H1 (cell line): ENCODE data around the gene POLE. TPM values are rescaled to one million over a fixed set of nuclear protein-coding genes. Genes with fewer than 3 reads are reported as not detected.
A peak's percentile ranks its signal among the peaks of the same experiment; 100 is the strongest.

ENCODE experiments used
- CTCF ChIA-PET: fragments of 300-600 bp; sonication (Branson Sonifier 250); formaldehyde crosslinking; loops from one replicate; lab custom pipeline; 2021; ENCODE audit not compliant: partially characterized antibody; lab: Charles Lee
- POLR2A ChIA-PET: fragments of 300-600 bp; sonication (Branson Sonifier 250); formaldehyde crosslinking; loops from one replicate; lab custom pipeline; 2021; ENCODE audit warnings: inconsistent platforms; ENCODE audit not compliant: partially characterized antibody; lab: Charles Lee
- DNase-seq, 2 experiments: peaks; one replicate each; pipeline versions ENCODE4 v3.0.0 to v3.0.0-alpha.2; 2010 to 2022; ENCODE audit warnings: low spot score in 2 of 2, low read depth in 1 of 2, mixed read lengths in 1 of 2
- FAIRE-seq: peaks from 2 replicates; lab custom pipeline; 2011; peaks lifted over from hg19 to GRCh38; lab: Jason Lieb, UNC
- H2AFZ ChIP-seq: 2 replicates; pipeline ENCODE4 v1.8.1; 2012; ENCODE audit warnings: low read length, inconsistent platforms
- H2AK5ac ChIP-seq: 2 replicates; pipeline ENCODE4 v1.6.1; 2013; ENCODE audit warnings: low read depth, low read length
- H2BK120ac ChIP-seq: replicated peaks from 2 replicates; pipeline ENCODE3; 2013; ENCODE audit warnings: low read depth, low read length, inconsistent platforms
- H2BK12ac ChIP-seq: 2 replicates; pipeline ENCODE4 v1.6.1; 2013; ENCODE audit warnings: low read depth, low read length
- H2BK15ac ChIP-seq: 2 replicates; pipeline ENCODE4 v1.6.1; 2013; ENCODE audit warnings: low read length
- H2BK20ac ChIP-seq: 2 replicates; pipeline ENCODE4 v1.6.1; 2013; ENCODE audit warnings: low read length
- H2BK5ac ChIP-seq: 2 replicates; pipeline ENCODE4 v1.6.1; 2013; ENCODE audit warnings: low read depth, low read length
- H3K14ac ChIP-seq: 2 replicates; pipeline ENCODE4 v1.6.1; 2013; ENCODE audit warnings: inconsistent platforms; ENCODE audit not compliant: insufficient read length
- H3K18ac ChIP-seq: 2 replicates; pipeline ENCODE4 v1.6.1; 2013; ENCODE audit warnings: low read length; ENCODE audit errors: extremely low read depth
- H3K23ac ChIP-seq: 2 replicates; pipeline ENCODE4 v1.6.1; 2013; ENCODE audit warnings: inconsistent platforms; ENCODE audit not compliant: insufficient read length
- H3K23me2 ChIP-seq: 2 replicates; pipeline ENCODE4 v1.6.1; 2013; ENCODE audit warnings: low read depth, low read length
- H3K27ac ChIP-seq: 2 replicates; pipeline ENCODE4 v1.6.1; 2011; ENCODE audit warnings: low read depth, low read length, inconsistent platforms
- H3K27me3 ChIP-seq, 4 experiments: replicated peaks in 1 of 4; 1 replicate in 1 of 4; 2 replicates in 3 of 4; pipeline versions ENCODE4 v1.6.1 to v1.8.1; 2011 to 2013; ENCODE audit warnings: low read length in 3 of 4, mild to moderate bottlenecking in 3 of 4, inconsistent platforms in 2 of 4, mixed read lengths in 2 of 4, moderate library complexity in 1 of 4; ENCODE audit not compliant: control insufficient read depth in 3 of 4, insufficient read depth in 3 of 4; ENCODE audit errors: extremely low read depth in 1 of 4
- H3K36me3 ChIP-seq, 4 experiments: 2 replicates each; pipeline versions ENCODE4 v1.6.1 to v1.8.1; 2011 to 2013; ENCODE audit warnings: mild to moderate bottlenecking in 4 of 4, low read length in 3 of 4, moderate library complexity in 2 of 4, control low read depth in 1 of 4, inconsistent platforms in 1 of 4; ENCODE audit not compliant: insufficient read depth in 4 of 4, control insufficient read depth in 2 of 4
- H3K4ac ChIP-seq: replicated peaks from 2 replicates; pipeline ENCODE3; 2013; ENCODE audit warnings: low read length, low read depth, mixed read lengths, inconsistent platforms; ENCODE audit not compliant: insufficient read length
- H3K4me1 ChIP-seq, 4 experiments: replicated peaks in 1 of 4; 1 replicate in 1 of 4; 2 replicates in 3 of 4; pipeline versions ENCODE4 v1.6.1 to v1.8.1; 2011 to 2013; ENCODE audit warnings: low read length in 3 of 4, inconsistent platforms in 2 of 4, mixed read lengths in 1 of 4; ENCODE audit not compliant: insufficient read depth in 4 of 4, control insufficient read depth in 3 of 4
- H3K4me2 ChIP-seq, 2 experiments: 2 replicates each; pipeline versions ENCODE4 v1.6.1 to v1.8.1; 2011 to 2013; ENCODE audit warnings: low read depth in 2 of 2, low read length in 2 of 2, control low read depth in 1 of 2, inconsistent platforms in 1 of 2, mild to moderate bottlenecking in 1 of 2; ENCODE audit not compliant: insufficient read depth in 1 of 2
- H3K4me3 ChIP-seq, 4 experiments: fragments of 200-600, 300-600 bp in 1 of 4; sonication (generic), shearing (Covaris generic), sonication (Bioruptor Twin) in 1 of 4; 2 replicates each; pipeline versions ENCODE4 v1.5.1 to v1.8.1; 2011 to 2016; ENCODE audit warnings: low read length in 4 of 4, low read depth in 3 of 4, control low read depth in 2 of 4, inconsistent platforms in 2 of 4, mild to moderate bottlenecking in 2 of 4, mixed read lengths in 1 of 4, moderate library complexity in 1 of 4; ENCODE audit not compliant: insufficient read depth in 2 of 4; ENCODE audit errors: extremely low read depth in 1 of 4
- H3K56ac ChIP-seq: replicated peaks from 2 replicates; pipeline ENCODE3; 2013; ENCODE audit warnings: low read depth, mild to moderate bottlenecking, mixed read lengths, low read length, inconsistent platforms; ENCODE audit not compliant: insufficient read length
- H3K79me1 ChIP-seq: 2 replicates; pipeline ENCODE4 v1.6.1; 2013; ENCODE audit warnings: low read depth, low read length, control low read depth
- H3K79me2 ChIP-seq, 2 experiments: 2 replicates each; pipeline versions ENCODE4 v1.6.1 to v1.8.1; 2012 to 2013; ENCODE audit warnings: low read length in 2 of 2, mild to moderate bottlenecking in 2 of 2, inconsistent platforms in 1 of 2; ENCODE audit not compliant: insufficient read depth in 2 of 2, control insufficient read depth in 1 of 2
- H3K9ac ChIP-seq, 4 experiments: replicated peaks in 1 of 4; 1 replicate in 1 of 4; 2 replicates in 3 of 4; pipeline versions ENCODE4 v1.6.1 to v1.8.1; 2011 to 2013; ENCODE audit warnings: low read depth in 3 of 4, low read length in 3 of 4, control low read depth in 2 of 4, mild to moderate bottlenecking in 2 of 4, moderate library complexity in 2 of 4, inconsistent platforms in 1 of 4; ENCODE audit errors: extremely low read depth in 1 of 4
- H3K9me3 ChIP-seq, 2 experiments: 2 replicates each; pipeline versions ENCODE4 v1.6.1 to v1.8.1; 2012 to 2013; ENCODE audit warnings: mild to moderate bottlenecking in 2 of 2, moderate library complexity in 2 of 2, control low read depth in 1 of 2, inconsistent platforms in 1 of 2, low read depth in 1 of 2, low read length in 1 of 2, mixed read lengths in 1 of 2; ENCODE audit not compliant: insufficient read depth in 2 of 2
- H4K20me1 ChIP-seq, 2 experiments: replicated peaks in 1 of 2; 2 replicates each; pipeline versions ENCODE3 to v1.8.1; 2011 to 2013; ENCODE audit warnings: inconsistent platforms in 2 of 2, low read length in 2 of 2, mild to moderate bottlenecking in 1 of 2; ENCODE audit not compliant: insufficient read depth in 2 of 2, control insufficient read depth in 1 of 2
- H4K5ac ChIP-seq: 2 replicates; pipeline ENCODE4 v1.6.1; 2013; ENCODE audit warnings: low read length, low read depth, mixed read lengths, inconsistent platforms; ENCODE audit not compliant: insufficient read length
- H4K8ac ChIP-seq: 2 replicates; pipeline ENCODE4 v1.8.0; 2013; ENCODE audit warnings: mild to moderate bottlenecking, moderate library complexity, low read length, inconsistent platforms; ENCODE audit not compliant: insufficient read depth; ENCODE audit errors: extremely low read depth
- H4K91ac ChIP-seq: replicated peaks from 2 replicates; pipeline ENCODE3; 2013; ENCODE audit warnings: low read length, mixed read lengths, inconsistent platforms; ENCODE audit not compliant: insufficient read length
- CTCF ChIP-seq, 3 experiments: IDR thresholded peaks; 1 replicate in 2 of 3; 2 replicates in 1 of 3; pipeline versions ENCODE4 v1.5.1 to v1.6.1; 2011; ENCODE audit warnings: low read length in 3 of 3, mild to moderate bottlenecking in 3 of 3, inconsistent platforms in 2 of 3, low read depth in 1 of 3, moderate library complexity in 1 of 3; ENCODE audit not compliant: insufficient read depth in 1 of 3; ENCODE audit errors: control extremely low read depth in 1 of 3
- EGR1 ChIP-seq: IDR thresholded peaks from 2 replicates; pipeline ENCODE4 v1.6.1; 2011; ENCODE audit warnings: low read depth, low read length, borderline replicate concordance
- KDM4A ChIP-seq: IDR thresholded peaks from one replicate; pipeline ENCODE4 v1.7.1; 2012; ENCODE audit warnings: low read depth, mild to moderate bottlenecking, moderate library complexity, low read length, inconsistent platforms; ENCODE audit not compliant: severe bottlenecking
- PHF8 ChIP-seq: fragments of 200-600 bp; sonication (generic); conservative IDR thresholded peaks from 2 replicates; pipeline ENCODE4 v1.7.1; 2012; ENCODE audit warnings: low read depth, mild to moderate bottlenecking, inconsistent platforms, low read length, moderate library complexity
- POLR2AphosphoS5 ChIP-seq: IDR thresholded peaks from 2 replicates; pipeline ENCODE4 v1.6.1; 2011; ENCODE audit warnings: low read depth, low read length
- RBBP5 ChIP-seq: IDR thresholded peaks from 2 replicates; pipeline ENCODE4 v1.7.1; 2012; ENCODE audit warnings: low read depth, mild to moderate bottlenecking, inconsistent platforms, low read length, moderate library complexity, borderline replicate concordance
- RNF2 ChIP-seq: fragments of 200-900, 300-1000 bp; sonication (generic); IDR thresholded peaks from 2 replicates; pipeline ENCODE4 v1.7.1; 2016; ENCODE audit warnings: borderline replicate concordance, low read depth, mild to moderate bottlenecking, antibody characterized with exemption, low read length; ENCODE audit not compliant: poor library complexity, severe bottlenecking; ENCODE audit errors: missing control alignments
- SIX5 ChIP-seq: IDR thresholded peaks from 2 replicates; pipeline ENCODE4 v1.6.1; 2011; ENCODE audit warnings: mild to moderate bottlenecking, low read depth, low read length
- WGBS, 2 experiments: shearing (Covaris generic) in 1 of 2; methylation state at CpG; one replicate each; pipeline versions ENCODE4 v1.1.6 to v1.1.7; 2013 to 2015; ENCODE audit warnings: low lambda C conversion rate in 2 of 2, mixed read lengths in 2 of 2, inconsistent platforms in 1 of 2, low coverage in 1 of 2, missing lambda C conversion rate in 1 of 2; ENCODE audit not compliant: insufficient replicate concordance in 2 of 2, insufficient coverage in 1 of 2, insufficient read length in 1 of 2; ENCODE audit errors: extremely low coverage in 1 of 2, missing lambda C conversion rate in 1 of 2; 5-methylcytosine and 5-hydroxymethylcytosine counted together
- polyA plus RNA-seq, 7 experiments: library from polyadenylated mRNA; depleted of rRNA in 3 of 7; stranded (reverse) in 5 of 7; unstranded in 2 of 7; fragments of >200 nt in 5 of 7; fragments of 200-250 nt in 2 of 7; gene quantifications; 1 replicate in 5 of 7; 2 replicates in 1 of 7; 4 replicates in 1 of 7; pipeline versions ENCODE4 v1.2.1 to v1.2.3, GENCODE V29; 2011 to 2013; ENCODE audit warnings: missing spikeins in 2 of 7, mixed read lengths in 2 of 7
- total RNA-seq: library from RNA; stranded (reverse); fragmentation: NEBNext Ultra II Directional; extraction: Animal tissue kit (Norgen Biotek cat#: 25700); gene quantifications from 2 replicates; pipeline ENCODE4 v1.2.1, GENCODE V29; 2021

Gene POLE
- total and polyA plus RNA-seq, 2 of the 8 experiments (the other 6 are each of a cell fraction or from before 2014, with no cell fraction given), result 59.7 to 115 TPM

- Histone ChIP-seq H4K91ac (peak overlapping the region; percentile 54), H3K27me3 (no peaks in the 10 kb centered on the region), H2AK5ac (no peak overlapping the region), H3K36me3 (peaks cover 3 to 9% (median 5%) of the 10 kb centered on the region in 4 experiments; a peak in 6 of 8 replicates), H3K18ac (peak overlapping the region; percentile 93), H3K14ac (peak overlapping the region; percentile 84), H4K20me1 (peaks cover 3 to 11% of the 10 kb centered on the region in 2 experiments), H3K9me3 (no peaks in the 10 kb centered on the region; a peak in 1 of 4 replicates), H4K5ac (peak overlapping the region; percentile 83), H2BK15ac (no peak overlapping the region; the same call in 1 of the 2 replicates), H3K27ac (peak overlapping the region; percentile 64; the same call in 1 of the 2 replicates), H3K79me2 (peaks cover 7 to 33% of the 10 kb centered on the region in 2 experiments), H2BK120ac (peak overlapping the region; percentile 83), H3K56ac (peak overlapping the region; percentile 92), H2AFZ (peak overlapping the region; percentile 87; the same call in 1 of the 2 replicates), H3K9ac (peak overlapping the region in 3 of 4 experiments; percentile 69 to 77 (median 74); a peak in 6 of 7 replicates), H2BK12ac (no peak overlapping the region), H3K23me2 (peaks cover 6% of the 10 kb centered on the region; the same call in 1 of the 2 replicates), H4K8ac (peak overlapping the region; percentile 86), H3K4me2 (peak overlapping the region; percentile 93 to 94), H2BK5ac (peak overlapping the region; percentile 88), H3K23ac (no peak overlapping the region), H3K79me1 (peaks cover 9% of the 10 kb centered on the region), H3K4ac (no peak overlapping the region), H3K4me3 (peak overlapping the region; percentile 82 to 94 (median 86)), H3K4me1 (no peaks in the 10 kb centered on the region; a peak in 1 of 7 replicates), H2BK20ac (no peak overlapping the region)
- WGBS, 2 experiments, result 11% methylated on average over 26 of the region's 26 CpGs; no CpG with 5 or more reads in 1 of the 2 experiments
- DNase-seq, result no peak
- POLR2A ChIA-PET, result interaction anchor here (0.6 to 2.6 kb wide), 11 partner anchors 9 to 780 kb away, joined by 3 to 21 read pairs (median 7); partner anchors contain the start of genes POLE and PXMP2
- no peak for TF ChIP-seq RNF2
- no peak for TF ChIP-seq RBBP5
- TF ChIP-seq POLR2AphosphoS5, result 0 out of 2 replicates have a peak, but pooled peaks have one; percentile 36
- TF ChIP-seq SIX5, result no peak
- no peak for TF ChIP-seq EGR1
- TF ChIP-seq CTCF (IDR thresholded peaks at IDR 0.05; ENCODE audit: control extremely low read depth in 1 of 3, insufficient read depth in 1 of 3, low read depth in 1 of 3, low read length in 3 of 3), result no peak
- peak; percentile 44 for TF ChIP-seq KDM4A
- no peak for TF ChIP-seq PHF8
- FAIRE-seq, result no peak
- CTCF ChIA-PET, result interaction anchor here (0.6 kb wide), 2 partner anchors 20 to 47 kb away, joined by 3 read pairs; no protein-coding TSS in a partner anchor
Measured at GRCh38 chr12:132710043-132710404, 22.9 kb upstream of the POLE start.
